Motor neuron (in vitro differentiated cells): ENCODE data around the gene CCN5. TPM values are rescaled to one million over a fixed set of nuclear protein-coding genes. Genes with fewer than 3 reads are reported as not detected.

Source experiments
- ATAC-seq, 8 experiments: fragments of 200-7000 bp; cut with Tn5 transposase; replicated peaks in 6 of 8; 2 replicates each; pipeline ENCODE4 v1.8.0; 2021; ENCODE audit warnings: mild to moderate bottlenecking in 8 of 8, moderate library complexity in 8 of 8
- H3K27ac ChIP-seq, 2 donors: fragments of 250-450 bp; sonication (Bioruptor Pico); 2 replicates each; pipeline ENCODE4 v1.9.0; 2021; ENCODE audit warnings: antibody characterized with exemption in 2 of 2, mild to moderate bottlenecking in 2 of 2, moderate library complexity in 1 of 2
- H3K4me1 ChIP-seq, 2 donors: fragments of 250-450 bp; sonication (Bioruptor Pico); replicated peaks in 1 of 2; 2 replicates each; pipeline ENCODE4 v1.6.1; 2021; ENCODE audit warnings: antibody characterized with exemption in 2 of 2, mild to moderate bottlenecking in 2 of 2, moderate library complexity in 1 of 2
- H3K4me3 ChIP-seq, 5 donors: fragments of 250-450 bp; sonication (Bioruptor Pico); 2 replicates each; pipeline ENCODE4 v1.9.0; 2021; ENCODE audit warnings: antibody characterized with exemption in 5 of 5, mild to moderate bottlenecking in 5 of 5, moderate library complexity in 4 of 5
- WGBS, 10 experiments: fragments of 450-650 bp; shearing (Covaris generic); methylation state at CpG; one replicate each; pipeline ENCODE4 v1.0.0; 2022; 5-methylcytosine and 5-hydroxymethylcytosine counted together
- in situ Hi-C, 9 experiments: fragments of 400-800 bp; cut with MboI; loops; one replicate each; pipeline ENCODE4 v1.15.0; 2021; ENCODE audit warnings: low sequenced_read_pairs in 9 of 9, low pct_unique_long_range_greater_than_20kb in 2 of 9; ENCODE audit not compliant: unreplicated experiment in 9 of 9
- total RNA-seq, 8 experiments: library from RNA; unstranded; fragments of 300-600 nt; gene quantifications; 2 replicates each; pipeline versions ENCODE4 v1.2.3 to v1.2.4, GENCODE V29; 2022

Gene CCN5
- total RNA-seq, 8 experiments from 2014 or later, result 0.13 to 14.4 (median 0.68) TPM

DNA sequence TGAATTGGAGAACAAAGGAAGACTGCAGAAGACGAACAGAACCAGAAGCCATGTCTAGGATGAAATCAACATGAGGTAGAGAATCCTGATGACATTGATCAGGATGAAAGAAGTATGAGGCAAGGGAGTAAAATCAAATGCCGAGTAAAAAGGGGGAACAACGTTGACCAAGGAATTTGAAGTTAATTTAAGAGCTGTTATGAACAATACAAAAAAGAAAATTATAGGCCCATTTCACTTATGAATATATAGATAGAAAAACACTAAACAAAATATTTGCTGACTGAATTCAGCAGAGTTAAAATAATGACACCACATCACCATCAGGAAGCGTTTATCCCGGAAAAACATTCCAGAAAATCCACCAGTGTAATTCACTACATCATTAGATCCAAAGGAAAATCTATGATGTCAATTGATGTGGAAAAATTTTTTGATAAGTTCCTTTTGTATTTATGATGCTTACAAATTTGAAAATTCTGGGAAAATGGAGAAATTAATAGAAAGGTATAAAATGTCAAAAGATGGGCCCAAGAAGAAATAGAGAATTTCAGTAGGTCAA lies 8.1 kb upstream of the CCN5 start:
- in situ Hi-C loops, result no loop called here
- ATAC-seq, result no peak
- peak overlapping the region in 1 of 2 donors; percentile 32 for H3K27ac ChIP-seq
- no peak overlapping the region for H3K4me3 ChIP-seq
- peaks cover 9 to 16% of the 10 kb centered on the region in 2 donors for H3K4me1 ChIP-seq
- WGBS, 10 experiments, result 20 to 100% (median 75%) methylated on average over 3 to 5 of the region's 5 CpGs

DNA sequence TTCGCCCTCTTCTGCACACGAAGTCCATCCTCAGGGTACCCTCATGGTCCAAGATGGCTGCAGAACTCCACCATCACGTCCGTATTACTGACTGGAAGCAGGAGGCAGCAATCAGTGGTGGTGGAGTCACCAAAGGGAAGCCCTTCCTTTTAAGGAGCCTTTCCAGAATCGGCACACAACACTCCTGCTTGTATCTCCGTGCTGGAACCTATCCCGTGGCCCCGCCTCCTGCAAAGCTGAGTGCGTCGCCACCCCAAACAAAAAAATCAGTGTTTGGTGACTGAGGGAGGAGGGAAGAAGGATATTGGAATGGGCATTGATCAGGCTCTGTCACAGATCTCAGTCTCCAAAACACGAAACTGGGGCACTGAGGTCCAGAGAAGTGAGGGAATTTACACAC lies 5.8 kb upstream of the CCN5 start:
- Histone ChIP-seq H3K4me3 (no peak overlapping the region), H3K27ac (no peak overlapping the region), H3K4me1 (peaks cover 7 to 10% of the 10 kb centered on the region in 2 donors)
- ATAC-seq, result no peak
- WGBS, 10 experiments, result 73 to 100% (median 81%) methylated on average over 2 to 10 of the region's 11 CpGs; no CpG with 5 or more reads in 4 of the 10 experiments
- in situ Hi-C loops, result no loop called here

GRCh38 chr20:44709797-44710196 lies 5.4 kb upstream of the CCN5 start:
- no peak overlapping the region for H3K27ac ChIP-seq
- WGBS, 10 experiments, result 96 to 100% (median 100%) methylated on average over 1 to 8 of the region's 9 CpGs; no CpG with 5 or more reads in 4 of the 10 experiments
- peaks cover 7 to 10% of the 10 kb centered on the region in 2 donors for H3K4me1 ChIP-seq
- in situ Hi-C loops, result no loop called here
- ATAC-seq, result no peak
- H3K4me3 ChIP-seq, result no peak overlapping the region

- Histone ChIP-seq H3K27ac (no peak overlapping the region), H3K4me1 (peaks cover 7 to 8% of the 10 kb centered on the region in 2 donors), H3K4me3 (no peak overlapping the region)
- no peak for ATAC-seq
- 40 to 100% (median 82%) methylated on average over 1 to 6 of the region's 8 CpGs; no CpG with 5 or more reads in 2 of the 10 experiments for WGBS, 10 experiments
- in situ Hi-C loops, result no loop called here
These were observed 3.9 kb upstream of the CCN5 start for GRCh38 chr20:44711237-44711636.

DNA sequence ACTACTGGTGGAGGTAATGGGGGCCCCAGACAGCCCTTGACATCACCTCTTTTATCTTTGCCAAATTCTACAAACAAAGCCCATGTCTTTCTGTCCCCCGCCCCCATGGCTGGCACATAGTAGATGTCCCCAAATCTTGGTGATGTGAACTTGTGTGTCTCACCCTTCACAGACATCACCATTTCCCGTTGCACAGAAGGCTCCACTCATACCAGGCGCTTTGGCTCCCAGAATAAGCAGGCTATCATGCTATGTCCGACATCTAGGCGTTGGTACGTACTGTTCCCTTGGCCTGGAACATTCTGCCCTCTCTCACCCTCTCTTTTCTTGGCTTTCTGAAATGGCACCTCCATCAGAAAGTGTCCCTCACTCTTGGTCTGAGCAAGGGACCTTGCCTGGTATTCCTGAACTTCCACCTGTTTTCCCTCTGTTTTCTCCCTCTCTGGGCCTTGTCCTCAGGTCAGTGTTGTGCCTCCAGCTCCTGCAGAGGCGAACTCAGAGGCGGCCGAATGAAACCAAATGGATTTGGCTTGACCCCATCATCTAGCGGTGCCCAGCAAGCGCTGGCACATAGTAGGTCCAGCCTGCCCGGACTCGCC lies 968 bp upstream of the CCN5 start:
- ATAC-seq, result peak in 2 of 8 experiments; percentile 29 to 37
- no peak overlapping the region for H3K4me3 ChIP-seq
- in situ Hi-C loops, result no loop called here
- no peaks in the 10 kb centered on the region for H3K4me1 ChIP-seq
- H3K27ac ChIP-seq, result no peak overlapping the region
- 49 to 100% (median 93%) methylated on average over 1 to 5 of the region's 13 CpGs; no CpG with 5 or more reads in 3 of the 10 experiments for WGBS, 10 experiments

DNA sequence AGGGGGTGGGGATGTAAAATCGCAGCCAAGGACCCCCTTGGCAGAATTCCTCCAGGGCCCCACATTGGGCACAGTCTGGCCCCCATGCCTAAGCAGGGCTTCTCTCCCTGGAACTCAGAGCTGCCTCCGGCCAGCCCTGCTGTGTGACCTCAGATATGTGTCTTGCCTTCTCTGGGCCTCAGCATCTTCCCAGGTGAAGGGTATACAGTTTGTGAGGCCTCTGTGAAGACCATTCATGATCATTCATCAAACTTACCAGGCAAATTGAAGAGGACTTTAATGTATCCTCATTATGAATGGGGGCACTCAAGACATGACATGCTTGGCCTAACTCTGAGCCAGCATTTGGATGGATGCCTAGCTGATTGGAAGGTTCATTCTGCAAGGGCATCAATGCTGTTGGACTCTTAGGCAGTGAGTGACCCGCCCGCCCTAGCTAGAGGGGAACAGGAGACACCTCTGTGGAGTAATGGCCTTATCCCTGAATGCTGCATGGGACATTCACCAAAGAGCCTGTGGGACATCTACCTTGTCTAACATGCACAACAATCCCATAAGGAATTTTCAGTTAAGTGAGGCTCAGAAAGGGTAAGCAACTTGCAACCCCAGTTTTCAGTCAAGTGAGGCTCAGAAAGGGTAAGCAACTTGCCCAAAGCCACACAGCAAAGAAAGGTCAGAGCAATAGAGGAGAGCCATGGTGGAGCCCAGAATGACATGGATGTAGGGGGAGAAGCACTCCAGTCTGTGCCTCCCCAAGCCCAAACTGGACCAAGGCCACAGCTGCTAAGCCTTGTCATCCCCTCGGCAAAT lies 535 bp downstream of the CCN5 start:
- ATAC-seq, result no peak
- no peak overlapping the region for H3K4me3 ChIP-seq
- no peak overlapping the region for H3K27ac ChIP-seq
- WGBS, 10 experiments, result 50 to 100% (median 92%) methylated on average over 1 to 3 of the region's 5 CpGs; no CpG with 5 or more reads in 5 of the 10 experiments
- no peaks in the 10 kb centered on the region for H3K4me1 ChIP-seq
- in situ Hi-C loops, result no loop called here

- Histone ChIP-seq H3K4me1 (no peaks in the 10 kb centered on the region), H3K27ac (no peak overlapping the region), H3K4me3 (no peak overlapping the region)
- in situ Hi-C loops, result no loop called here
- no peak for ATAC-seq
- 53 to 97% (median 84%) methylated on average over 2 to 9 of the region's 13 CpGs; no CpG with 5 or more reads in 6 of the 10 experiments for WGBS, 10 experiments
These were observed 1.3 kb downstream of the CCN5 start for GRCh38 chr20:44716309-44717106.

DNA sequence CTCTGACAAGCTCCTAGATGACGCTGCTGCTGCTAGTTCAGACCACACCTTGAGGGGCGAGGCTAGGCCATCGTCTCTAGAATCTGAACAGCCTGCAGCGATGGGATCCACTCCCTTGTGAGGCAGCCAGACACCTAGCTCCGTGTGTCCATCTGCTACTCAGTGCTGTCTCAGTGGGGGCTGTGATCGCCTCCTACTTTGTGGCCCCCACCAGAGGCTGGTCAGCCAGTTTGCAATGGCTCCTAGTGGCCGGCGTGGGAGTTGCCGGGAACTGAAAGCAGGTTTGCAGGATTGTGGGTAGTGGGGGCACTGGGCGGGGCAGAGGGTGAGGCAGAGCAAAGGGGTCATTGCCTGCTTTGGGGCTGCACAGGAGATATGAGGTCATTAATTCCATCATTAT lies 2.8 kb downstream of the CCN5 start:
- Histone ChIP-seq H3K4me3 (no peak overlapping the region), H3K27ac (no peak overlapping the region), H3K4me1 (no peaks in the 10 kb centered on the region)
- WGBS, 10 experiments, result 0 to 71% (median 52%) methylated on average over 1 to 7 of the region's 10 CpGs; no CpG with 5 or more reads in 6 of the 10 experiments
- in situ Hi-C loops, result no loop called here
- ATAC-seq, result peak in 2 of 8 experiments; percentile 29 to 45

DNA sequence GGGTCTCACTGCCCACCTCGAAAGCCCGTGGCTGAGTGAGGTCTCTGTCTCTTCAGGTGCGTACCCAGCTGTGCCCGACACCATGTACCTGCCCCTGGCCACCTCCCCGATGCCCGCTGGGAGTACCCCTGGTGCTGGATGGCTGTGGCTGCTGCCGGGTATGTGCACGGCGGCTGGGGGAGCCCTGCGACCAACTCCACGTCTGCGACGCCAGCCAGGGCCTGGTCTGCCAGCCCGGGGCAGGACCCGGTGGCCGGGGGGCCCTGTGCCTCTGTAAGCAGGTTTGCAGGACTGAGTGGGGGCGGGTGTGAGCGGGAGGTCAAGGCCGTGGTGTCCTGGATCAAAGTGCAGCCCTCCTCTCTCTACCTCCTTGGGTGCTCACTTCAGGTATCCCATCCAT lies 4.7 kb downstream of the CCN5 start:
- no peaks in the 10 kb centered on the region for H3K4me1 ChIP-seq
- WGBS, 10 experiments, result 83% methylated on average over 7 of the region's 19 CpGs; no CpG with 5 or more reads in 9 of the 10 experiments
- in situ Hi-C loops, result loop anchor here in 1 of 9 experiments (5.0 kb wide), 1 partner anchor 33 kb away; no protein-coding TSS in a partner anchor
- no peak overlapping the region for H3K27ac ChIP-seq
- no peak for ATAC-seq
- H3K4me3 ChIP-seq, result no peak overlapping the region

DNA sequence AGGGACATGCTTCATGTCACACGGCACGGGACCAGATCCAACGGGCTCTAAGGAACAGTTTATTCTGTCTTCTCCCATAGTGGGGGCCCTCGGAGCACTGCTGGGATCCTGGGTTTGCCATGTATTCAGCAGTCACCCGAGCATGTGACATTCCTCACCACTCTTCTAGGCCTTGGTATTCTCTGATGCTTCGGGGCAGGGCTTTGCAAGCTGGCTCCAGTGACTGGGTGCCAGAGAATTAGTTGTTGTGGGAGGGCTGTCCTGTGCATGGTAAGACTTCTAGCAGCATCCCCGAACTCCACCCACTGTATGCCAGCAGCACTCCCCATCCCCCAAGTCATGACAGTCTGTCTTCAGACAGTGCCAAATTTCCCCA lies 5.4 kb downstream of the CCN5 start:
- no peak overlapping the region for H3K4me3 ChIP-seq
- no peak overlapping the region for H3K27ac ChIP-seq
- 0 to 66% (median 33%) methylated on average over 1 to 5 of the region's 7 CpGs; no CpG with 5 or more reads in 2 of the 10 experiments for WGBS, 10 experiments
- in situ Hi-C loops, result loop anchor here in 1 of 9 experiments (5.0 kb wide), 1 partner anchor 33 kb away; no protein-coding TSS in a partner anchor
- ATAC-seq, result peak; percentile 61 to 88 (median 67)
- no peaks in the 10 kb centered on the region for H3K4me1 ChIP-seq

GRCh38 chr20:44720997-44721784 lies 6.0 kb downstream of the CCN5 start:
- Histone ChIP-seq H3K27ac (no peak overlapping the region), H3K4me1 (no peaks in the 10 kb centered on the region), H3K4me3 (no peak overlapping the region)
- in situ Hi-C loops, result loop anchor here in 1 of 9 experiments (5.0 kb wide), 1 partner anchor 34 kb away; no protein-coding TSS in a partner anchor
- 11 to 93% (median 66%) methylated on average over 2 to 11 of the region's 11 CpGs for WGBS, 10 experiments
- peak in 3 of 8 experiments; percentile 25 to 70 (median 51) for ATAC-seq

GRCh38 chr20:44721785-44722054 lies 6.6 kb downstream of the CCN5 start:
- no peaks in the 10 kb centered on the region for H3K4me1 ChIP-seq
- WGBS, 10 experiments, result 78 to 100% (median 100%) methylated on average over 1 of the region's 1 CpG; no CpG with 5 or more reads in 7 of the 10 experiments
- H3K27ac ChIP-seq, result no peak overlapping the region
- H3K4me3 ChIP-seq, result no peak overlapping the region
- in situ Hi-C loops, result loop anchor here in 1 of 9 experiments (5.0 kb wide), 1 partner anchor 34 kb away; no protein-coding TSS in a partner anchor
- ATAC-seq, result no peak
